ENCODE results near the gene RMDN2. TPM values are rescaled to one million over a fixed set of nuclear protein-coding genes. Genes with fewer than 3 reads are reported as not detected.

Gene RMDN2
- total RNA-seq, 1 donor from 2014 or later, result 21.9 TPM

GRCh38 chr2:37966326-37966725, 41.2 kb downstream of the RMDN2 start:
- ATAC-seq (no peak), DNase-seq (no peak)
- Histone ChIP-seq H3K4me3 (no peak overlapping the region), H3K36me3 (no peaks in the 10 kb centered on the region), H3K4me1 (peaks cover 5% of the 10 kb centered on the region), H3K9me3 (no peaks in the 10 kb centered on the region), H3K27ac (no peak overlapping the region), H3K27me3 (ENCODE audit: low read depth) (no peaks in the 10 kb centered on the region)
- no peak for TF ChIP-seq CTCF (IDR thresholded peaks at IDR 0.05)
- intact Hi-C loops (cut with DNase I), result no loop called here

DNA sequence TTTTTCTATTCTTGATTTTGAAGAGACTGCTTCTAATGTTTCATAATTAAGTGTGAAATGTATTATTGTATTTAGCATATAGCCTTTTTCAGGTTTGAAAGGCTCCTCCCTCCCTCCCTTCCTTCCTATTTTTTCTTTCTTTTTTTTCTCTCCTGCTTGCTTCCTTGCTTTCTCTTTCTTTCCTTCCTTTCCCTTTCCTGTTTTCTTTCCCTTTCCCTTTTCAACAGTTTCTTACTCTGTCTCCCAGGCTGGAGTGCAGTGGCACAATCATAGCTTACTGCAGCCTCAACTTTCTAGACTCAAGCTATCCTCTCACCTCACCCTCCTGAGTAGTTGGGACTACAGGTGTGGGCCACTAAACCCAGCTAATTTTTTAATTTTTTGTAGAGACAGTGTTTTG, 44.6 kb downstream of the RMDN2 start:
- H3K27me3 ChIP-seq (ENCODE audit: low read depth), result no peaks in the 10 kb centered on the region
- DNase-seq (no peak), ATAC-seq (no peak)
- no peaks in the 10 kb centered on the region for H3K36me3 ChIP-seq
- H3K27ac ChIP-seq, result no peak overlapping the region
- no peak overlapping the region for H3K4me3 ChIP-seq
- no peaks in the 10 kb centered on the region for H3K4me1 ChIP-seq
- no peaks in the 10 kb centered on the region for H3K9me3 ChIP-seq
- no peak for TF ChIP-seq CTCF (IDR thresholded peaks at IDR 0.05)
- intact Hi-C loops (cut with DNase I), result no loop called here

DNA sequence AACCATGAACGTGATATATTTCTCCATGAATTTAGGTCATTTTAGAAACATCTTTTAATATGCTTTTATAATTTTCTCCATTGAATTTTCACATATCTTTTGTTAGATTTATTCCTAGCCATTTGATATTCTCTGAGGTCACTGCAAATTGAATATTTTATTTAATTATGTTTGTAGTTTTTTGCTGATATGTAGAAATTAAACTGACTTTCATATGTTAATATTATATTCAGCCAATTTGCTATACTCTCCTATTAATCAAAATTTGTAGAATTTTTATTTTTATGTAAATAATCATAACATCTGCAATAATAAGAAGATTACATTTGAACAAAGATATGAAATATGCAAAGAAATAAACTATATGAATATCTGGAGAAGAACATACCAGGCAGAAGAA, 46.9 kb downstream of the RMDN2 start:
- Histone ChIP-seq H3K36me3 (no peaks in the 10 kb centered on the region), H3K27ac (no peak overlapping the region), H3K4me3 (no peak overlapping the region), H3K9me3 (no peaks in the 10 kb centered on the region), H3K4me1 (no peaks in the 10 kb centered on the region), H3K27me3 (ENCODE audit: low read depth) (no peaks in the 10 kb centered on the region)
- no peak for DNase-seq
- TF ChIP-seq CTCF (IDR thresholded peaks at IDR 0.05), result no peak
- intact Hi-C loops (cut with DNase I), result no loop called here
- no peak for ATAC-seq

DNA sequence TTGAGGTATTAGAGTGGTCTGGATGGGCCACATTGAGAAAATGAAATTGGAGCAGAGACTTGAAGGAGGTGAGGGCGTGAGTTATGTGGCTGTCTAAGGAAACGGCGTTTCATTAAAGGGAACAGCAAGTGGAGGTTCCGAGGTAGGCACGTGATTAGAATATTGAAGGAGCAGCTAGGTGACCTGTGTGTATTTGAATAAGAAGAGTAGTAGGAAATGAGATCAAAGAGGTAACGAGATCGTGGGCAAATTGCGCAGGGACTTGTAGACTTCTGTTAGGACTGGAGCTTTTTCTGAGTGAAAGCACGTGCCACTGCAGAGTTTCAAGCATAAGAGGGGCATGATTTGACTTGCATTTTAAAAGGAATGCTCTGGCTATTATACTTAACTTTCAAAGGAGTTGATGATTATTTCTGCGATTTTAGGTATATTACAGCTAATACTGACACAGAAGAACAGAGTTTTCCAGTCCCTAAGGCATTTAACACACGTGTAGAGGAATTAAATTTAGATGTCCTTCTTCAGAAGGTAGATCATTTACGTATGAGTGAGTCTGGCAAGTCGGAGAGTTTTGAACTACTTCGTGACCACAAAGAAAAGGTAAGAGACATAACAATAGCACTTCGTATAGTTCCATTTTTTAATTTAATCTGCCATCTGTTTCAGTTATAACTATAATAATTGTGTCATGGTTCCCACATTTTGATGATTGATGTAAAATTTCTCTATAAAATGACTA, 48.7 kb downstream of the RMDN2 start:
- TF ChIP-seq CTCF (IDR thresholded peaks at IDR 0.05), result no peak
- DNase-seq (no peak), ATAC-seq (peak; percentile 75 to 82)
- no peak overlapping the region for H3K27ac ChIP-seq
- H3K4me1 ChIP-seq, result no peaks in the 10 kb centered on the region
- no peaks in the 10 kb centered on the region for H3K27me3 ChIP-seq (ENCODE audit: low read depth)
- intact Hi-C loops (cut with DNase I), result no loop called here
- no peaks in the 10 kb centered on the region for H3K36me3 ChIP-seq
- H3K4me3 ChIP-seq, result peak overlapping the region; percentile 34
- no peaks in the 10 kb centered on the region for H3K9me3 ChIP-seq

DNA sequence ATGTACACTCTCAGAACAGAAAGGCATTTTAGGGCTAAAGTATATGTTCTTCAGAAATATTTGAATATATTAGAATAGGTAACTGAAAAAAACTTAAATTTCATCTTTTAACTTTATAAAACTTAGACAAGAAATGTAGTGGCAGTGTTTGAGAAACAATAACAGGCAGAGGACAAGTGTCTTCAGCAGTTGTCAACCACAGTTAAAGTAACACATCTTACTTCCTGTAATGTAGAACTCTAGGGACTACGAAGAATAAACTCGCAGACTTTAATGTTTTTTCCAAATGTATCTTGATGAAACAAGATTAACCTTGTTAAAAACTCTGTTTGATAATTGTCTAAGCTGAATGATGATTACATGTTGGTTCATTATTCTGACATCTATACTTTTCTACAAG, 50.7 kb downstream of the RMDN2 start:
- no peak for TF ChIP-seq CTCF (IDR thresholded peaks at IDR 0.05)
- no peaks in the 10 kb centered on the region for H3K9me3 ChIP-seq
- H3K27me3 ChIP-seq (ENCODE audit: low read depth), result no peaks in the 10 kb centered on the region
- no peak for DNase-seq
- intact Hi-C loops (cut with DNase I), result no loop called here
- no peaks in the 10 kb centered on the region for H3K4me1 ChIP-seq
- ATAC-seq, result no peak
- H3K27ac ChIP-seq, result no peak overlapping the region
- H3K4me3 ChIP-seq, result no peak overlapping the region
- H3K36me3 ChIP-seq, result no peaks in the 10 kb centered on the region
